ENCODE results near the gene SCYL1.

Gene SCYL1

GRCh38 chr11:65558930-65559509 is 34.1 kb downstream of the SCYL1 start:
- Histone ChIP-seq H3K36me3 (ENCODE audit: insufficient read depth) (no peaks in the 10 kb centered on the region), H3K27me3 (ENCODE audit: insufficient read depth, low read depth) (no peaks in the 10 kb centered on the region), H3K79me2 (ENCODE audit: insufficient read depth, low read depth) (no peaks in the 10 kb centered on the region), H3K27ac (no peak overlapping the region), H3K9ac (peak overlapping the region; percentile 52; the same call in 1 of the 2 replicates), H3K4me3 (IDR thresholded peaks at IDR 0.05; ENCODE audit: insufficient read depth, low read depth, low read length) (no peak overlapping the region), H3K4me2 (peak overlapping the region; percentile 63), H2AFZ (ENCODE audit: low read depth) (peak overlapping the region; percentile 59), H3K4me1 (ENCODE audit: low read depth, poor library complexity, severe bottlenecking) (peaks cover 48% of the 10 kb centered on the region), H4K20me1 (ENCODE audit: insufficient read depth) (no peaks in the 10 kb centered on the region)
- no peak for TF ChIP-seq CTCF (conservative IDR thresholded peaks at IDR 0.05; ENCODE audit: low read depth, low read length)

GRCh38 chr11:65559535-65559934 is 34.7 kb downstream of the SCYL1 start:
- Histone ChIP-seq H2AFZ (ENCODE audit: low read depth) (no peak overlapping the region), H3K27me3 (ENCODE audit: insufficient read depth, low read depth) (no peaks in the 10 kb centered on the region), H3K36me3 (ENCODE audit: insufficient read depth) (no peaks in the 10 kb centered on the region), H4K20me1 (ENCODE audit: insufficient read depth) (no peaks in the 10 kb centered on the region), H3K4me3 (IDR thresholded peaks at IDR 0.05; ENCODE audit: insufficient read depth, low read depth, low read length) (no peak overlapping the region), H3K27ac (no peak overlapping the region), H3K4me1 (ENCODE audit: low read depth, poor library complexity, severe bottlenecking) (peaks cover 43% of the 10 kb centered on the region), H3K9ac (no peak overlapping the region), H3K79me2 (ENCODE audit: insufficient read depth, low read depth) (no peaks in the 10 kb centered on the region), H3K4me2 (no peak overlapping the region)
- no peak for TF ChIP-seq CTCF (conservative IDR thresholded peaks at IDR 0.05; ENCODE audit: low read depth, low read length)

GRCh38 chr11:65559951-65560537 is 35.2 kb downstream of the SCYL1 start:
- Histone ChIP-seq H2AFZ (ENCODE audit: low read depth) (no peak overlapping the region), H3K9ac (no peak overlapping the region), H3K4me3 (IDR thresholded peaks at IDR 0.05; ENCODE audit: insufficient read depth, low read depth, low read length) (no peak overlapping the region), H3K4me2 (no peak overlapping the region), H3K79me2 (ENCODE audit: insufficient read depth, low read depth) (no peaks in the 10 kb centered on the region), H3K36me3 (ENCODE audit: insufficient read depth) (no peaks in the 10 kb centered on the region), H4K20me1 (ENCODE audit: insufficient read depth) (no peaks in the 10 kb centered on the region), H3K4me1 (ENCODE audit: low read depth, poor library complexity, severe bottlenecking) (peaks cover 38% of the 10 kb centered on the region), H3K27ac (no peak overlapping the region), H3K27me3 (ENCODE audit: insufficient read depth, low read depth) (no peaks in the 10 kb centered on the region)
- TF ChIP-seq CTCF (conservative IDR thresholded peaks at IDR 0.05; ENCODE audit: low read depth, low read length): no peak

GRCh38 chr11:65560555-65561418 is 35.9 kb downstream of the SCYL1 start:
- H3K79me2 ChIP-seq (ENCODE audit: insufficient read depth, low read depth): no peaks in the 10 kb centered on the region
- H3K4me3 ChIP-seq (IDR thresholded peaks at IDR 0.05; ENCODE audit: insufficient read depth, low read depth, low read length): no peak overlapping the region
- H3K27me3 ChIP-seq (ENCODE audit: insufficient read depth, low read depth): no peaks in the 10 kb centered on the region
- no peak overlapping the region for H2AFZ ChIP-seq (ENCODE audit: low read depth)
- H3K4me1 ChIP-seq (ENCODE audit: low read depth, poor library complexity, severe bottlenecking): peaks cover 33% of the 10 kb centered on the region
- H3K36me3 ChIP-seq (ENCODE audit: insufficient read depth): no peaks in the 10 kb centered on the region
- no peak overlapping the region for H3K27ac ChIP-seq
- H4K20me1 ChIP-seq (ENCODE audit: insufficient read depth): no peaks in the 10 kb centered on the region
- no peak for TF ChIP-seq CTCF (conservative IDR thresholded peaks at IDR 0.05; ENCODE audit: low read depth, low read length)
- no peak overlapping the region for H3K4me2 ChIP-seq
- H3K9ac ChIP-seq: no peak overlapping the region
